ENCODE measurements around the gene TRIM52.
A peak's percentile ranks its signal among the peaks of the same experiment; 100 is the strongest.

Gene TRIM52

GRCh38 chr5:181243018-181243563 lies 17.9 kb downstream of the TRIM52 start:
- peaks cover 29% of the 10 kb centered on the region for H4K20me1 ChIP-seq (ENCODE audit: control insufficient read depth, insufficient read depth, low read depth, low read length)
- peak overlapping the region; percentile 90 for H3K27ac ChIP-seq (ENCODE audit: low read depth, low read length)
- H3K4me3 ChIP-seq (ENCODE audit: low read length) = peak overlapping the region; percentile 87
- no peaks in the 10 kb centered on the region for H3K9me2 ChIP-seq (replicated peaks; ENCODE audit: control insufficient read depth, low read length)
- no peaks in the 10 kb centered on the region for H3K27me3 ChIP-seq (ENCODE audit: control insufficient read depth, low read length)
- peaks cover 55% of the 10 kb centered on the region for H3F3A ChIP-seq (ENCODE audit: control insufficient read depth, insufficient read depth)
- TF ChIP-seq, protein P1, sequence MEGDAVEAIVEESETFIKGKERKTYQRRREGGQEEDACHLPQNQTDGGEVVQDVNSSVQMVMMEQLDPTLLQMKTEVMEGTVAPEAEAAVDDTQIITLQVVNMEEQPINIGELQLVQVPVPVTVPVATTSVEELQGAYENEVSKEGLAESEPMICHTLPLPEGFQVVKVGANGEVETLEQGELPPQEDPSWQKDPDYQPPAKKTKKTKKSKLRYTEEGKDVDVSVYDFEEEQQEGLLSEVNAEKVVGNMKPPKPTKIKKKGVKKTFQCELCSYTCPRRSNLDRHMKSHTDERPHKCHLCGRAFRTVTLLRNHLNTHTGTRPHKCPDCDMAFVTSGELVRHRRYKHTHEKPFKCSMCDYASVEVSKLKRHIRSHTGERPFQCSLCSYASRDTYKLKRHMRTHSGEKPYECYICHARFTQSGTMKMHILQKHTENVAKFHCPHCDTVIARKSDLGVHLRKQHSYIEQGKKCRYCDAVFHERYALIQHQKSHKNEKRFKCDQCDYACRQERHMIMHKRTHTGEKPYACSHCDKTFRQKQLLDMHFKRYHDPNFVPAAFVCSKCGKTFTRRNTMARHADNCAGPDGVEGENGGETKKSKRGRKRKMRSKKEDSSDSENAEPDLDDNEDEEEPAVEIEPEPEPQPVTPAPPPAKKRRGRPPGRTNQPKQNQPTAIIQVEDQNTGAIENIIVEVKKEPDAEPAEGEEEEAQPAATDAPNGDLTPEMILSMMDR (IDR thresholded peaks at IDR 0.05; ENCODE audit: low read depth, low read length, poor library complexity, severe bottlenecking) = no peak
- no peak for TF ChIP-seq EZH2phosphoT487 (IDR thresholded peaks at IDR 0.05; ENCODE audit: borderline replicate concordance, low read length)
- peaks cover 90% of the 10 kb centered on the region for H3K79me2 ChIP-seq (ENCODE audit: control insufficient read depth, low read length)
- H3K36me3 ChIP-seq (ENCODE audit: control insufficient read depth, low read length) = peaks cover 61% of the 10 kb centered on the region
- H3K9me3 ChIP-seq (ENCODE audit: control insufficient read depth, insufficient read depth, low read length) = no peaks in the 10 kb centered on the region
- peak overlapping the region; percentile 92 for H3K4me2 ChIP-seq (ENCODE audit: low read length)
- peaks cover 39% of the 10 kb centered on the region for H3K4me1 ChIP-seq (ENCODE audit: control insufficient read depth, low read length)

DNA sequence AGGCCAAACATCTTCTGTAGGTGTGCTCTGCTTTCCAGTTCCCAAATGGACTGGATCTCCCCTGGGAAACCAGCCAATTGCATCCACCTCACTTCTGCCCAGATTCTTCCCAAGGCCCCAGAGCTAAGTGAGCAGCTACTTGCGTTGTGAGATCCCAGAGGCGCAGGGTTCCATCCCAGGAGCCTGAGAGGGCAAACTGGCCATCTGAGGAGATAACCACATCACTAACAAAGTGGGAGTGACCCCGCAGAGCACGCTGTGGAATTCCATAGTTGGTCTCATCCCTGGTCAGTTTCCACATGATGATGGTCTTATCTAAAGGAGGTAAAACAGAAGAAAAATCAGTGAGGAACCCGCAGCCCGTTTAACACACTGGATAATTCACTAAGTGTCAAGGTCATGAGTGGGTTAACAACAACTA lies 18.9 kb downstream of the TRIM52 start:
- TF ChIP-seq EZH2phosphoT487 (IDR thresholded peaks at IDR 0.05; ENCODE audit: borderline replicate concordance, low read length) = no peak
- TF ChIP-seq, protein P1 (IDR thresholded peaks at IDR 0.05; ENCODE audit: low read depth, low read length, poor library complexity, severe bottlenecking) = no peak
- Histone ChIP-seq H3K9me2 (replicated peaks; ENCODE audit: control insufficient read depth, low read length) (no peaks in the 10 kb centered on the region), H3F3A (ENCODE audit: control insufficient read depth, insufficient read depth) (peaks cover 66% of the 10 kb centered on the region), H3K4me3 (ENCODE audit: low read length) (peak overlapping the region; percentile 87), H3K79me2 (ENCODE audit: control insufficient read depth, low read length) (peaks cover 79% of the 10 kb centered on the region), H3K36me3 (ENCODE audit: control insufficient read depth, low read length) (peaks cover 69% of the 10 kb centered on the region), H3K27ac (ENCODE audit: low read depth, low read length) (peak overlapping the region; percentile 90), H4K20me1 (ENCODE audit: control insufficient read depth, insufficient read depth, low read depth, low read length) (peaks cover 36% of the 10 kb centered on the region), H3K4me1 (ENCODE audit: control insufficient read depth, low read length) (peaks cover 30% of the 10 kb centered on the region), H3K9me3 (ENCODE audit: control insufficient read depth, insufficient read depth, low read length) (no peaks in the 10 kb centered on the region), H3K4me2 (ENCODE audit: low read length) (peak overlapping the region; percentile 92), H3K27me3 (ENCODE audit: control insufficient read depth, low read length) (no peaks in the 10 kb centered on the region)

DNA sequence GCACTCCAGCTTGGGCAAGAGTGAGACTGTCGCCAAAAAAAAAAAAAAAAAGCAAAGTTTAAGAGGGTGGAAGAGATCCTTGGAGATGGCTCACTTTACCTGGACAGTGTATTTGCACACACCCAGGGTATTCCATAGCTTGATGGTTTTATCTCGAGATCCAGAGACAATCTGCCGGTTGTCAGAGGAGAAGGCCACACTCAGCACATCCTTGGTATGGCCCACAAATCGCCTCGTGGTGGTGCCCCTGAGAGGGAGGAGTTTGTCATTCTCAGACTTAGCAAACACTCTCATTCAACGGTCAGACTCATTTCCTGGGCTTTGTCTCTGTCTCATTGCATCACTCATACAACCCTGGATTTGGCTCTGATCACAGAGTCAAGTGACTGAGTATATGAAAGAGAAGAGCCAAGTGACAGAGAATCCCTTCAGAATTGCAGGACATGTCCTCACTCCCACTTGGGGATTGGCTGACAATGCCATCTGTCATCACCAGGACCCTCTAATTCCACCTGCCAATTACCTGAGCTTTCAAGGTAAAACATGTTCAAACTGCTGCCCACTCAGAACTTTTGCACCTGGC lies 19.5 kb downstream of the TRIM52 start:
- Histone ChIP-seq H3K79me2 (ENCODE audit: control insufficient read depth, low read length) (peaks cover 74% of the 10 kb centered on the region), H3K4me3 (ENCODE audit: low read length) (peak overlapping the region; percentile 87), H3K27me3 (ENCODE audit: control insufficient read depth, low read length) (no peaks in the 10 kb centered on the region), H3K9me2 (replicated peaks; ENCODE audit: control insufficient read depth, low read length) (no peaks in the 10 kb centered on the region), H4K20me1 (ENCODE audit: control insufficient read depth, insufficient read depth, low read depth, low read length) (peaks cover 36% of the 10 kb centered on the region), H3F3A (ENCODE audit: control insufficient read depth, insufficient read depth) (peaks cover 71% of the 10 kb centered on the region), H3K4me1 (ENCODE audit: control insufficient read depth, low read length) (peaks cover 29% of the 10 kb centered on the region), H3K9me3 (ENCODE audit: control insufficient read depth, insufficient read depth, low read length) (no peaks in the 10 kb centered on the region), H3K27ac (ENCODE audit: low read depth, low read length) (peak overlapping the region; percentile 90), H3K36me3 (ENCODE audit: control insufficient read depth, low read length) (peaks cover 75% of the 10 kb centered on the region), H3K4me2 (ENCODE audit: low read length) (peak overlapping the region; percentile 92)
- TF ChIP-seq EZH2phosphoT487 (IDR thresholded peaks at IDR 0.05; ENCODE audit: borderline replicate concordance, low read length) = no peak
- TF ChIP-seq, protein P1 (IDR thresholded peaks at IDR 0.05; ENCODE audit: low read depth, low read length, poor library complexity, severe bottlenecking) = no peak
